CD4-positive, alpha-beta memory T cell (primary cell): ENCODE results near the gene ZNF91. TPM values are rescaled to one million over a fixed set of nuclear protein-coding genes. Genes with fewer than 3 reads are reported as not detected.

Experiments
- CTCF ChIA-PET: fragments of 350-600 bp; sonication (Branson Sonifier 250); formaldehyde crosslinking; loops from one replicate; lab custom pipeline; 2021; ENCODE audit warnings: inconsistent platforms; ENCODE audit not compliant: partially characterized antibody; lab: Charles Lee
- POLR2A ChIA-PET: fragments of 350-600 bp; sonication (Branson Sonifier 250); formaldehyde crosslinking; loops from one replicate; lab custom pipeline; 2021; ENCODE audit not compliant: partially characterized antibody; lab: Charles Lee
- DNase-seq, 5 donors: peaks; one replicate each; pipeline versions ENCODE4 v3.0.0 to v3.0.0-alpha.2; 2020 to 2022; ENCODE audit warnings: mixed read lengths in 1 of 5
- H3K27ac ChIP-seq: one replicate; pipeline ENCODE4 v1.7.0; 2013; ENCODE audit warnings: low read depth, low read length
- H3K27me3 ChIP-seq: 2 replicates; pipeline ENCODE4 v1.7.0; 2013; ENCODE audit warnings: mild to moderate bottlenecking, low read length, moderate library complexity; ENCODE audit not compliant: insufficient read depth
- H3K36me3 ChIP-seq: 2 replicates; pipeline ENCODE4 v1.7.0; 2013; ENCODE audit warnings: mild to moderate bottlenecking, low read length, moderate library complexity; ENCODE audit not compliant: insufficient read depth
- H3K4me1 ChIP-seq: 2 replicates; pipeline ENCODE4 v1.7.0; 2013; ENCODE audit warnings: mild to moderate bottlenecking, low read length, moderate library complexity; ENCODE audit not compliant: insufficient read depth
- H3K4me3 ChIP-seq, 2 donors: one replicate each; pipeline ENCODE4 v1.7.0; 2013; ENCODE audit warnings: low read length in 2 of 2, mild to moderate bottlenecking in 1 of 2
- H3K9me3 ChIP-seq, 2 donors: one replicate each; pipeline ENCODE4 v1.7.0; 2013; ENCODE audit warnings: low read length in 2 of 2, control low read depth in 1 of 2; ENCODE audit not compliant: control insufficient read depth in 1 of 2
- H3K27ac Mint-ChIP-seq, 7 donors: one replicate each; pipeline ENCODE4 v1.8.0; 2020 to 2021; ENCODE audit warnings: mixed read lengths in 7 of 7, mild to moderate bottlenecking in 6 of 7, inconsistent platforms in 3 of 7, moderate library complexity in 3 of 7
- H3K27me3 Mint-ChIP-seq, 2 donors: one replicate each; pipeline ENCODE4 v1.8.0; 2020 to 2021; ENCODE audit warnings: mixed read lengths in 2 of 2
- H3K36me3 Mint-ChIP-seq, 2 donors: one replicate each; pipeline ENCODE4 v1.8.0; 2020 to 2021; ENCODE audit warnings: mixed read lengths in 2 of 2, inconsistent platforms in 1 of 2, mild to moderate bottlenecking in 1 of 2
- H3K4me1 Mint-ChIP-seq, 4 donors: one replicate each; pipeline ENCODE4 v1.8.0; 2020 to 2021; ENCODE audit warnings: mixed read lengths in 4 of 4, mild to moderate bottlenecking in 1 of 4
- H3K4me3 Mint-ChIP-seq, 8 donors: one replicate each; pipeline ENCODE4 v1.8.0; 2020 to 2021; ENCODE audit warnings: mixed read lengths in 8 of 8, mild to moderate bottlenecking in 7 of 8, moderate library complexity in 6 of 8, inconsistent platforms in 3 of 8
- H3K9me3 Mint-ChIP-seq, 8 donors: one replicate each; pipeline ENCODE4 v1.8.0; 2020 to 2021; ENCODE audit warnings: mixed read lengths in 8 of 8, mild to moderate bottlenecking in 5 of 8, inconsistent platforms in 3 of 8, moderate library complexity in 1 of 8
- intact Hi-C: fragments of 100-400 bp; cut with micrococcal nuclease; formaldehyde crosslinking; loops from one replicate; pipeline ENCODE4 v1.15.1; 2023
- polyA plus RNA-seq, 2 donors: library from polyadenylated mRNA; unstranded; fragments of 300-500 nt; fragmentation: Illumina TruSeq; gene quantifications; one replicate each; pipeline ENCODE4 v1.2.3, GENCODE V29; 2021
- total RNA-seq, 2 experiments: library from RNA; stranded (reverse); gene quantifications; one replicate each; pipeline ENCODE4 v1.2.3, GENCODE V29; 2021

The ZNF91 gene
- total and polyA plus RNA-seq, 4 experiments from 2014 or later: 8.9 to 113 (median 79.3) TPM

GRCh38 chr19:23314505-23315251 is 80.6 kb downstream of the ZNF91 start:
- DNase-seq: no peak
- ChIA-PET POLR2A (no interaction called here), CTCF (no interaction called here)
- intact Hi-C loops: no loop called here
- no peaks in the 10 kb centered on the region for H3K27me3 ChIP-seq
- Mint-ChIP-seq H3K4me3 (no peak overlapping the region), H3K9me3 (peaks cover 0 to 15% (median 5%) of the 10 kb centered on the region in 8 donors), H3K27me3 (no peaks in the 10 kb centered on the region), H3K36me3 (no peaks in the 10 kb centered on the region), H3K4me1 (no peaks in the 10 kb centered on the region), H3K27ac (no peak overlapping the region)
- H3K9me3 ChIP-seq: no peaks in the 10 kb centered on the region
- H3K4me3 ChIP-seq: no peak overlapping the region
- H3K27ac ChIP-seq: no peak overlapping the region
- no peaks in the 10 kb centered on the region for H3K4me1 ChIP-seq
- no peaks in the 10 kb centered on the region for H3K36me3 ChIP-seq

GRCh38 chr19:23313196-23313595 is 82.1 kb downstream of the ZNF91 start:
- Mint-ChIP-seq H3K4me1 (no peaks in the 10 kb centered on the region), H3K27me3 (no peaks in the 10 kb centered on the region), H3K27ac (no peak overlapping the region), H3K36me3 (no peaks in the 10 kb centered on the region), H3K4me3 (no peak overlapping the region), H3K9me3 (peaks cover 0 to 10% (median 2%) of the 10 kb centered on the region in 8 donors)
- H3K27ac ChIP-seq: no peak overlapping the region
- H3K27me3 ChIP-seq: no peaks in the 10 kb centered on the region
- no peaks in the 10 kb centered on the region for H3K4me1 ChIP-seq
- DNase-seq: no peak
- no peak overlapping the region for H3K4me3 ChIP-seq
- CTCF ChIA-PET: no interaction called here
- H3K36me3 ChIP-seq: no peaks in the 10 kb centered on the region
- no peaks in the 10 kb centered on the region for H3K9me3 ChIP-seq
- intact Hi-C loops: no loop called here
- POLR2A ChIA-PET: no interaction called here

DNA sequence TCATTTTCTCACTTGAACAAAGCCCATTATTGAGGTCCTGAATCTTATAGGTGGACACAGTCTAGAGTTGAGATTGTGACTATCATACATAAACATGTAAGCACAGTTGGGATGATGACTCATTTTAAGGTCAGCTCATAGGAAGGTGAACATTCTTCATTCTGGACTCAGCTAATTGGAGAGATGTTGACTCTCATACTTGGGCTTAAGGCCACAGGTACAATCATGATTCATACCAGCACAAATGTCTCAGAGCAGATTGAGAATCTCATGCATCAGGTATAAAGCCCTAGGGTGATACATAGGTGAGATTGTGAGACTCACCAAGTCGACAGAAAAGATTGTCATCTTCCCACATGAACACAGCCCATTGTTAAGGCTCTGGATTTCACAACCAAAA is 82.8 kb downstream of the ZNF91 start:
- Histone ChIP-seq H3K9me3 (no peaks in the 10 kb centered on the region), H3K4me3 (no peak overlapping the region), H3K27me3 (no peaks in the 10 kb centered on the region), H3K27ac (no peak overlapping the region), H3K36me3 (no peaks in the 10 kb centered on the region), H3K4me1 (no peaks in the 10 kb centered on the region)
- Mint-ChIP-seq H3K9me3 (peaks cover 0 to 4% (median under 1%) of the 10 kb centered on the region in 8 donors), H3K27me3 (no peaks in the 10 kb centered on the region), H3K4me1 (no peaks in the 10 kb centered on the region), H3K4me3 (no peak overlapping the region), H3K27ac (no peak overlapping the region), H3K36me3 (peaks cover 0 to 3% of the 10 kb centered on the region in 2 donors)
- DNase-seq: no peak
- intact Hi-C loops: no loop called here
- ChIA-PET CTCF (no interaction called here), POLR2A (no interaction called here)

DNA sequence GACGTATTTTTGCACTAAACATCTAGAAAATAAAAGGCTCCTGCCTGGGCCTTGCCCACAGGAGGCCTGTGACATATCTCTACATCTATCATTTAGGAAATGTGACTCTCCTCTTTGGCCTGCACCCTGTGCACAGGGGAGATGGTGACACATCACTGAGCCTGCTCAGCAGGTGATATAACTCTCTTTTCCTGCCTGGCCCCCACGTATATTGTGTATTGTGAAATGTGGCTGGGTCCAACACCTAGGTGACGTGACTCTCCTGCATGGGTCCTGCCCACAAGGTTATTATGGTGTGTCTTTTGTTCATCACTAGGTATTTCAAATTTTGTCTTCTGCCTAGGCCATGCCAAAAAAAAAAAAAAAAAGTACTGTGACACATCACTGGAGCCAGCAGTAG is 83.7 kb downstream of the ZNF91 start:
- no peaks in the 10 kb centered on the region for H3K4me1 ChIP-seq
- H3K9me3 Mint-ChIP-seq: peaks cover 0 to 3% (median 0%) of the 10 kb centered on the region in 8 donors
- POLR2A ChIA-PET: no interaction called here
- H3K4me3 ChIP-seq: no peak overlapping the region
- no peaks in the 10 kb centered on the region for H3K4me1 Mint-ChIP-seq
- no peaks in the 10 kb centered on the region for H3K27me3 Mint-ChIP-seq
- H3K27ac Mint-ChIP-seq: no peak overlapping the region
- intact Hi-C loops: no loop called here
- H3K4me3 Mint-ChIP-seq: no peak overlapping the region
- CTCF ChIA-PET: no interaction called here
- no peaks in the 10 kb centered on the region for H3K36me3 ChIP-seq
- no peaks in the 10 kb centered on the region for H3K27me3 ChIP-seq
- DNase-seq: no peak
- no peaks in the 10 kb centered on the region for H3K9me3 ChIP-seq
- H3K27ac ChIP-seq: no peak overlapping the region
- H3K36me3 Mint-ChIP-seq: peaks cover 0 to 3% of the 10 kb centered on the region in 2 donors

GRCh38 chr19:23310729-23311211 is 84.5 kb downstream of the ZNF91 start:
- Mint-ChIP-seq H3K27me3 (no peaks in the 10 kb centered on the region), H3K36me3 (peaks cover 0 to 3% of the 10 kb centered on the region in 2 donors), H3K27ac (no peak overlapping the region), H3K9me3 (peaks cover 0 to 3% (median 0%) of the 10 kb centered on the region in 8 donors), H3K4me3 (no peak overlapping the region), H3K4me1 (no peaks in the 10 kb centered on the region)
- Histone ChIP-seq H3K4me1 (no peaks in the 10 kb centered on the region), H3K27me3 (no peaks in the 10 kb centered on the region), H3K4me3 (no peak overlapping the region), H3K9me3 (no peaks in the 10 kb centered on the region), H3K27ac (no peak overlapping the region), H3K36me3 (no peaks in the 10 kb centered on the region)
- ChIA-PET CTCF (no interaction called here), POLR2A (no interaction called here)
- intact Hi-C loops: no loop called here
- DNase-seq: no peak

- no peak for DNase-seq
- ChIA-PET CTCF (no interaction called here), POLR2A (no interaction called here)
- Histone ChIP-seq H3K27ac (no peak overlapping the region), H3K4me1 (no peaks in the 10 kb centered on the region), H3K27me3 (no peaks in the 10 kb centered on the region), H3K9me3 (no peaks in the 10 kb centered on the region), H3K4me3 (no peak overlapping the region), H3K36me3 (no peaks in the 10 kb centered on the region)
- Mint-ChIP-seq H3K36me3 (peaks cover 0 to 3% of the 10 kb centered on the region in 2 donors), H3K4me1 (no peaks in the 10 kb centered on the region), H3K9me3 (peaks cover 0 to 3% (median 0%) of the 10 kb centered on the region in 8 donors), H3K4me3 (no peak overlapping the region), H3K27ac (no peak overlapping the region), H3K27me3 (no peaks in the 10 kb centered on the region)
- intact Hi-C loops: no loop called here
These were observed 85.3 kb downstream of the ZNF91 start for GRCh38 chr19:23309926-23310325.

- intact Hi-C loops: no loop called here
- DNase-seq: no peak
- no peak overlapping the region for H3K4me3 ChIP-seq
- no peaks in the 10 kb centered on the region for H3K4me1 ChIP-seq
- no peaks in the 10 kb centered on the region for H3K9me3 ChIP-seq
- H3K9me3 Mint-ChIP-seq: peaks cover 0 to 23% (median 12%) of the 10 kb centered on the region in 8 donors
- no peaks in the 10 kb centered on the region for H3K4me1 Mint-ChIP-seq
- H3K27ac ChIP-seq: no peak overlapping the region
- no peaks in the 10 kb centered on the region for H3K36me3 ChIP-seq
- peaks cover 0 to 3% of the 10 kb centered on the region in 2 donors for H3K36me3 Mint-ChIP-seq
- CTCF ChIA-PET: interaction anchor here (0.9 kb wide), 1 partner anchor 19 kb away, joined by 4 read pairs; no protein-coding TSS in a partner anchor
- H3K27me3 ChIP-seq: no peaks in the 10 kb centered on the region
- no peak overlapping the region for H3K4me3 Mint-ChIP-seq
- POLR2A ChIA-PET: no interaction called here
- H3K27ac Mint-ChIP-seq: no peak overlapping the region
- peaks cover 0 to 1% of the 10 kb centered on the region in 2 donors for H3K27me3 Mint-ChIP-seq
These were observed 89.7 kb downstream of the ZNF91 start for GRCh38 chr19:23305555-23305954.
